ENCODE results near the gene DUOX1. TPM values are rescaled to one million over a fixed set of nuclear protein-coding genes. Genes with fewer than 3 reads are reported as not detected.

The DUOX1 gene
- total and polyA plus RNA-seq, 2 donors (not counting 1 experiment from before 2014, with no cell fraction given): 0.27 TPM; not detected in 1

GRCh38 chr15:45151998-45152828 is 22.4 kb downstream of the DUOX1 start:
- H3K9me3 ChIP-seq (ENCODE audit: control extremely low read depth in 1 of 3, control insufficient read depth in 2 of 3, insufficient read depth in 1 of 3, low read length in 2 of 3): no peaks in the 10 kb centered on the region
- no peak overlapping the region for H3K27ac Mint-ChIP-seq
- TF ChIP-seq EZH2 (IDR thresholded peaks at IDR 0.05; ENCODE audit: borderline replicate concordance, insufficient read depth, low read depth, low read length, poor library complexity, severe bottlenecking) (no peak), CTCF (IDR thresholded peaks at IDR 0.05) (no peak)
- no peaks in the 10 kb centered on the region for H3K4me1 ChIP-seq (ENCODE audit: control insufficient read depth in 2 of 2, insufficient read depth in 2 of 2, low read length in 2 of 2)
- WGBS (ENCODE audit: insufficient coverage): over 99% methylated on average over 31 of the region's 36 CpGs
- no peak overlapping the region for H2AFZ ChIP-seq (ENCODE audit: insufficient read depth, low read depth, low read length, poor library complexity, severe bottlenecking)
- ChIA-PET CTCF (no interaction called here), POLR2A (interaction anchor here (0.7 kb wide), 1 partner anchor 15 kb away, joined by 11 read pairs; no protein-coding TSS in a partner anchor)
- DNase-seq (no peak), ATAC-seq (ENCODE audit: low read depth) (no peak)
- H3K9me3 Mint-ChIP-seq (ENCODE audit: insufficient read depth): no peaks in the 10 kb centered on the region
- intact Hi-C loops (cut with micrococcal nuclease): no loop called here
- no peak overlapping the region for H3K4me3 ChIP-seq (ENCODE audit: control extremely low read depth in 1 of 5, extremely low read depth in 1 of 5, insufficient read depth in 1 of 5, low read depth in 2 of 5, low read length in 4 of 5)
- no peak overlapping the region for H3K4me3 Mint-ChIP-seq
- no peaks in the 10 kb centered on the region for H4K20me1 ChIP-seq (ENCODE audit: control insufficient read depth, insufficient read depth, low read length, poor library complexity, severe bottlenecking)
- H3K9ac ChIP-seq (ENCODE audit: low read length): no peak overlapping the region
- no peaks in the 10 kb centered on the region for H3K36me3 ChIP-seq (replicated peaks in 1 of 2; ENCODE audit: control extremely low read depth in 1 of 2, control insufficient read depth in 1 of 2, extremely low read depth in 1 of 2, insufficient read depth in 2 of 2, low read length in 1 of 2)
- H3K27ac ChIP-seq (ENCODE audit: low read length in 2 of 2): no peak overlapping the region
- no peaks in the 10 kb centered on the region for H3K27me3 ChIP-seq (replicated peaks in 1 of 4; ENCODE audit: control extremely low read depth in 1 of 4, control insufficient read depth in 3 of 4, insufficient read depth in 4 of 4, low read length in 3 of 4)
- no peak overlapping the region for H3K4me2 ChIP-seq (replicated peaks; ENCODE audit: low read depth, low read length, poor library complexity, severe bottlenecking)
- no peaks in the 10 kb centered on the region for H3K79me2 ChIP-seq (ENCODE audit: control insufficient read depth, insufficient read depth, low read length)
- H3K27me3 Mint-ChIP-seq: no peaks in the 10 kb centered on the region
- no peaks in the 10 kb centered on the region for H3K4me1 Mint-ChIP-seq

DNA sequence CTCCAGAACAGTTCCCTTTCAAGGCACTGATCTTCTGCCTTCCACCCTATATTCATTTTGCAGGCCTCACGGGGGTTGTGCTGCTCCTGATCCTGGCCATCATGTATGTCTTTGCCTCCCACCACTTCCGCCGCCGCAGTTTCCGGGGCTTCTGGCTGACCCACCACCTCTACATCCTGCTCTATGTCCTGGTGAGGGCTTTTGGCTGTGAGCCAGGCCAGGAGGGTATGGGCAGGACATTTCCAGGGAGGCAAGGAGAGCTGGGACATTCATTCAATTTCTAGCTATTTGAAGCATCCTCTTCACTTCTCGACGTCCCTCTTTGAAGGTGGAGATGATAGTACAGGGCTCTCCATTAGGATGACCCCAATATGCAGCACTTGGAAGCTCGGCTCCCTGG is 25.9 kb downstream of the DUOX1 start:
- Histone ChIP-seq H3K9me3 (ENCODE audit: control extremely low read depth in 1 of 3, control insufficient read depth in 2 of 3, insufficient read depth in 1 of 3, low read length in 2 of 3) (no peaks in the 10 kb centered on the region), H4K20me1 (ENCODE audit: control insufficient read depth, insufficient read depth, low read length, poor library complexity, severe bottlenecking) (no peaks in the 10 kb centered on the region), H2AFZ (ENCODE audit: insufficient read depth, low read depth, low read length, poor library complexity, severe bottlenecking) (no peak overlapping the region), H3K36me3 (replicated peaks in 1 of 2; ENCODE audit: control extremely low read depth in 1 of 2, control insufficient read depth in 1 of 2, extremely low read depth in 1 of 2, insufficient read depth in 2 of 2, low read length in 1 of 2) (no peaks in the 10 kb centered on the region), H3K27ac (ENCODE audit: low read length in 2 of 2) (no peak overlapping the region), H3K4me2 (replicated peaks; ENCODE audit: low read depth, low read length, poor library complexity, severe bottlenecking) (no peak overlapping the region), H3K79me2 (ENCODE audit: control insufficient read depth, insufficient read depth, low read length) (peaks cover 6% of the 10 kb centered on the region), H3K9ac (ENCODE audit: low read length) (no peak overlapping the region), H3K27me3 (replicated peaks in 1 of 4; ENCODE audit: control extremely low read depth in 1 of 4, control insufficient read depth in 3 of 4, insufficient read depth in 4 of 4, low read length in 3 of 4) (no peaks in the 10 kb centered on the region), H3K4me1 (ENCODE audit: control insufficient read depth in 2 of 2, insufficient read depth in 2 of 2, low read length in 2 of 2) (no peaks in the 10 kb centered on the region), H3K4me3 (ENCODE audit: control extremely low read depth in 1 of 5, extremely low read depth in 1 of 5, insufficient read depth in 1 of 5, low read depth in 2 of 5, low read length in 4 of 5) (no peak overlapping the region)
- no peaks in the 10 kb centered on the region for H3K27me3 Mint-ChIP-seq
- H3K27ac Mint-ChIP-seq: no peak overlapping the region
- TF ChIP-seq EZH2 (IDR thresholded peaks at IDR 0.05; ENCODE audit: borderline replicate concordance, insufficient read depth, low read depth, low read length, poor library complexity, severe bottlenecking): no peak
- TF ChIP-seq CTCF (IDR thresholded peaks at IDR 0.05): no peak
- DNase-seq: no peak
- no peaks in the 10 kb centered on the region for H3K9me3 Mint-ChIP-seq (ENCODE audit: insufficient read depth)
- no peak for ATAC-seq (ENCODE audit: low read depth)
- WGBS (ENCODE audit: insufficient coverage): 94% methylated on average over 2 of the region's 8 CpGs
- no peaks in the 10 kb centered on the region for H3K4me1 Mint-ChIP-seq
- intact Hi-C loops (cut with micrococcal nuclease): no loop called here
- CTCF ChIA-PET: interaction anchor here (0.9 kb wide), 1 partner anchor 38 kb away, joined by 3 read pairs; no protein-coding TSS in a partner anchor
- POLR2A ChIA-PET: no interaction called here
- H3K4me3 Mint-ChIP-seq: no peak overlapping the region
